ENCODE data around the gene PGAP6. TPM values are rescaled to one million over a fixed set of nuclear protein-coding genes. Genes with fewer than 3 reads are reported as not detected.

PGAP6 gene
- total and polyA plus RNA-seq, 2 of the 13 experiments (the other 11 are each of a cell fraction or from before 2014, with no cell fraction given), result 52.7 to 136 TPM

DNA sequence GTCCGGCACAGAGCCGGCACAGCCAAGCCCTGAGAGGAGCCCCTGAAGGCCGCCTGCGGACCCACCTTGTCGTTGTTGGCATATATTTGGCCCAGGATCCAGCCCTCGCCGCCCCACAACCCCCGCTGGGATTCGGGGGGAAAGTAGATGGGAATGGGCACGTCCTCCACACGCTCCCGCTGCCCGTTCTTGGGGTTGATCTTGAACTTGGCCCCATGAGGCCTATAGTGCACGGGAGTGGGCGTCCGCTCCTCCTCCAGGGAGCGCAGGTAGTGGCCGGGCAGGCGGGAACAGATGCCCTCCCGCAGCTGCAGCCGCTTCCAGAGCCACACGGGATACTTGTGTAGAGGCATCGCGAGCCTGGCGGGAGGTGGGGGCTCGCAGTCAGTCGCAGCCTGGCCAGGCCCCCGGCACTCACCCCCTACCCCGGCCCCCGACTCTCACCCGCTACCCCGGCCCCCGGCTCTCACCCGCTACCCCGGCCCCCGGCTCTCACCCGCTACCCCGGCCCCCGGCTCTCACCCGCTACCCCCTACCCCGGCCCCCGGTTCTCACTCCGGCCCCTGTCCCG is 11.8 kb downstream of the PGAP6 start (continued):
- TF ChIP-seq FOXM1 (CRISPR knock-in tag; IDR thresholded peaks at IDR 0.05), result no peak
- TF ChIP-seq ZNF282 (IDR thresholded peaks at IDR 0.05; ENCODE audit: partially characterized antibody), result no peak
- TF ChIP-seq, protein P1, sequence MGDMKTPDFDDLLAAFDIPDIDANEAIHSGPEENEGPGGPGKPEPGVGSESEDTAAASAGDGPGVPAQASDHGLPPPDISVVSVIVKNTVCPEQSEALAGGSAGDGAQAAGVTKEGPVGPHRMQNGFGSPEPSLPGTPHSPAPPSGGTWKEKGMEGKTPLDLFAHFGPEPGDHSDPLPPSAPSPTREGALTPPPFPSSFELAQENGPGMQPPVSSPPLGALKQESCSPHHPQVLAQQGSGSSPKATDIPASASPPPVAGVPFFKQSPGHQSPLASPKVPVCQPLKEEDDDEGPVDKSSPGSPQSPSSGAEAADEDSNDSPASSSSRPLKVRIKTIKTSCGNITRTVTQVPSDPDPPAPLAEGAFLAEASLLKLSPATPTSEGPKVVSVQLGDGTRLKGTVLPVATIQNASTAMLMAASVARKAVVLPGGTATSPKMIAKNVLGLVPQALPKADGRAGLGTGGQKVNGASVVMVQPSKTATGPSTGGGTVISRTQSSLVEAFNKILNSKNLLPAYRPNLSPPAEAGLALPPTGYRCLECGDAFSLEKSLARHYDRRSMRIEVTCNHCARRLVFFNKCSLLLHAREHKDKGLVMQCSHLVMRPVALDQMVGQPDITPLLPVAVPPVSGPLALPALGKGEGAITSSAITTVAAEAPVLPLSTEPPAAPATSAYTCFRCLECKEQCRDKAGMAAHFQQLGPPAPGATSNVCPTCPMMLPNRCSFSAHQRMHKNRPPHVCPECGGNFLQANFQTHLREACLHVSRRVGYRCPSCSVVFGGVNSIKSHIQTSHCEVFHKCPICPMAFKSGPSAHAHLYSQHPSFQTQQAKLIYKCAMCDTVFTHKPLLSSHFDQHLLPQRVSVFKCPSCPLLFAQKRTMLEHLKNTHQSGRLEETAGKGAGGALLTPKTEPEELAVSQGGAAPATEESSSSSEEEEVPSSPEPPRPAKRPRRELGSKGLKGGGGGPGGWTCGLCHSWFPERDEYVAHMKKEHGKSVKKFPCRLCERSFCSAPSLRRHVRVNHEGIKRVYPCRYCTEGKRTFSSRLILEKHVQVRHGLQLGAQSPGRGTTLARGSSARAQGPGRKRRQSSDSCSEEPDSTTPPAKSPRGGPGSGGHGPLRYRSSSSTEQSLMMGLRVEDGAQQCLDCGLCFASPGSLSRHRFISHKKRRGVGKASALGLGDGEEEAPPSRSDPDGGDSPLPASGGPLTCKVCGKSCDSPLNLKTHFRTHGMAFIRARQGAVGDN (CRISPR knock-in tag; IDR thresholded peaks at IDR 0.05), result peak; percentile 53
- no peak for TF ChIP-seq ZNF264 (CRISPR knock-in tag; IDR thresholded peaks at IDR 0.05)
- TF ChIP-seq, protein P2, sequence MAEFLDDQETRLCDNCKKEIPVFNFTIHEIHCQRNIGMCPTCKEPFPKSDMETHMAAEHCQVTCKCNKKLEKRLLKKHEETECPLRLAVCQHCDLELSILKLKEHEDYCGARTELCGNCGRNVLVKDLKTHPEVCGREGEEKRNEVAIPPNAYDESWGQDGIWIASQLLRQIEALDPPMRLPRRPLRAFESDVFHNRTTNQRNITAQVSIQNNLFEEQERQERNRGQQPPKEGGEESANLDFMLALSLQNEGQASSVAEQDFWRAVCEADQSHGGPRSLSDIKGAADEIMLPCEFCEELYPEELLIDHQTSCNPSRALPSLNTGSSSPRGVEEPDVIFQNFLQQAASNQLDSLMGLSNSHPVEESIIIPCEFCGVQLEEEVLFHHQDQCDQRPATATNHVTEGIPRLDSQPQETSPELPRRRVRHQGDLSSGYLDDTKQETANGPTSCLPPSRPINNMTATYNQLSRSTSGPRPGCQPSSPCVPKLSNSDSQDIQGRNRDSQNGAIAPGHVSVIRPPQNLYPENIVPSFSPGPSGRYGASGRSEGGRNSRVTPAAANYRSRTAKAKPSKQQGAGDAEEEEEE (CRISPR knock-in tag; IDR thresholded peaks at IDR 0.05; ENCODE audit: borderline replicate concordance), result no peak
- 0 out of 2 replicates have a peak, but pooled peaks have one; percentile 28 for TF ChIP-seq CHD2 (IDR thresholded peaks at IDR 0.05; ENCODE audit: low read depth, low read length)
- TF ChIP-seq, protein P3, sequence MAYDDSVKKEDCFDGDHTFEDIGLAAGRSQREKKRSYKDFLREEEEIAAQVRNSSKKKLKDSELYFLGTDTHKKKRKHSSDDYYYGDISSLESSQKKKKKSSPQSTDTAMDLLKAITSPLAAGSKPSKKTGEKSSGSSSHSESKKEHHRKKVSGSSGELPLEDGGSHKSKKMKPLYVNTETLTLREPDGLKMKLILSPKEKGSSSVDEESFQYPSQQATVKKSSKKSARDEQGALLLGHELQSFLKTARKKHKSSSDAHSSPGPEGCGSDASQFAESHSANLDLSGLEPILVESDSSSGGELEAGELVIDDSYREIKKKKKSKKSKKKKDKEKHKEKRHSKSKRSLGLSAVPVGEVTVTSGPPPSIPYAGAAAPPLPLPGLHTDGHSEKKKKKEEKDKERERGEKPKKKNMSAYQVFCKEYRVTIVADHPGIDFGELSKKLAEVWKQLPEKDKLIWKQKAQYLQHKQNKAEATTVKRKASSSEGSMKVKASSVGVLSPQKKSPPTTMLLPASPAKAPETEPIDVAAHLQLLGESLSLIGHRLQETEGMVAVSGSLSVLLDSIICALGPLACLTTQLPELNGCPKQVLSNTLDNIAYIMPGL (CRISPR knock-in tag; IDR thresholded peaks at IDR 0.05; ENCODE audit: borderline replicate concordance in 1 of 2, low read depth in 1 of 2), result 0 out of 4 replicates have a peak, but pooled peaks of 1 of the 2 experiments have one; percentile 4
